RKO (cell line): Measurements from ENCODE around the gene FAM83G.
"Not testable (repeated sequence)": the region's sequence is repeated elsewhere in the genome, so short reads cannot be mapped to it uniquely, and the experiment has no call there.

Experiments used
- DNase-seq: peaks from one replicate; pipeline ENCODE4 v3.0.0-alpha.2; 2016; ENCODE audit warnings: low spot score

FAM83G gene

DNA sequence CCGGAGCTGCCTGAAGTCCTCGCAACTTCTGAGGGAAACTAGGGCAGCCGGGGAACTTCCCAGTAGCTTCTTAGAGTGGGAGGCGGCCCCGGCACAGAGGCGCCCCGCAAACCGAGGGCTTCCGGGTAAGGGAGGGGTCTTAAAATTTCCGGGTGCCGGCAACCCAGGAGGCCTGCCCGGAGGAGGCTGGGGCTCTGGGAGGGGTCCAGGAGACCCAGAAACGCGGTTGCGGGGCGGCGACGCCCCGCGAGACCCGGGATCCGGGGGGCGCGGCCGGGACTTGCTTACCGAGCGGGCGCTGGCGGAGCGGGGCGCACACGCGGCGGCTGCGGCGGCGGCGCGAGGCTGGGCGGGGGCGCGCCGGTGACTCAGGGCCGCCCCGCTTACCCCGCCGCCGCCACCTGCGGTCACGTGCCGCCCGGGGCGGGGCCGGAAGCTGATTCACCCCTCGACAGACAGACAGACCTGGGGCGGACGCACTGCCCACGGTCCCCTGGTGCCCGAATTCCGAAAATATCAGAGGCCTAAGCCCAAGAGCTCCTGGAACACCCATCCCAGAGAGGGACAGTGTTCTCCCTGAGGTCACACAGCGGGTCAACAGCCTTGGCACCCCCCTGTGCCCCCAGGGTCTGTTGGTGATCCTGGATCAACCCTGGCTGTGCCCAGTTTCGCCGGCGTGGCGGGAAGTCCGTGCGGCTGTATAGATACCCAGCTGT lies at the start of gene FAM83G:
Gene FAM83G (minus strand): TSS at position 344 of the 716 bp plus-strand sequence. CDS start 723 bp downstream, outside the sequence.
- DNase-seq, result peak; percentile 89

- not testable (repeated sequence) for DNase-seq
These were observed 44.3 kb upstream of the FAM83G start for GRCh38 chr17:19048826-19049225.

GRCh38 chr17:19047510-19047909 lies 42.9 kb upstream of the FAM83G start:
- not testable (repeated sequence) for DNase-seq

DNA sequence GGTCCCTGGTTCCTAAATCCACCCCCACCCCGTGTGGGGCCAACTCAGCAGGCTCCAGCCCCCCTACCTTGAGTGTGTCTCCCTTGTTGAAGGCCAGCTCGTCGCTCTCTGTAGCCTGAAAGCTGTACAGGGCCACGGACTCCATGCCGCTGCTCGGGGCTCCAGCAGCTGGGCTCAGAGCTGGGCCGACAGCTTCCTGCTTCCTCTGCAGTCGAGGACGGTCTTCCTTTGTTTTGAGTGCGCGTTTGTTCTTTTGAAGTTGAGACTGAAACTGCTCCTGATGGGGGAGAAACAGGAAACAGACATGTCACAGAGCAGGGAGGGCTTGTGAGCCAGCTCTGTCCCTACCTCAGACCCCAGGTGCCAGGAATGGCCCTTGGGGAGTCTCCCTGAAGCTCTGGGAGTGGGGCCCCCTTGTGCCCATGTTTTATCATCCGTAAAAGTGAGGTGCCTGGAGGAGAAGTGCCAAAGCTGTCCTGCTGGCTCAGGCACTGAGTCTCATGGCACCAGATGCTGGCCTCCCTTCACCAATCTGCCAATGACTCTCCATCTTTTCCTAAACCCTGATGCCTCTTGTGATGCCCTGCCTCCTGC lies 42.3 kb upstream of the FAM83G start, which contains the start of gene GRAP:
Gene GRAP (minus strand): TSS at position 176 of the 594 bp plus-strand sequence. CDS start 31 bp downstream, at position 145.
- not testable (repeated sequence) for DNase-seq

GRCh38 chr17:19044643-19045042 lies 40.1 kb upstream of the FAM83G start:
- not testable (repeated sequence) for DNase-seq

- not testable (repeated sequence) for DNase-seq
These were observed 38.5 kb upstream of the FAM83G start for GRCh38 chr17:19043032-19043431.

GRCh38 chr17:19042369-19042768 lies 37.8 kb upstream of the FAM83G start:
- DNase-seq, result not testable (repeated sequence)

GRCh38 chr17:19041871-19042270 lies 37.3 kb upstream of the FAM83G start:
- DNase-seq, result not testable (repeated sequence)

- DNase-seq, result not testable (repeated sequence)
These were observed 35.8 kb upstream of the FAM83G start for GRCh38 chr17:19040350-19040749.

- not testable (repeated sequence) for DNase-seq
These were observed 34.2 kb upstream of the FAM83G start for GRCh38 chr17:19038730-19039129.

DNA sequence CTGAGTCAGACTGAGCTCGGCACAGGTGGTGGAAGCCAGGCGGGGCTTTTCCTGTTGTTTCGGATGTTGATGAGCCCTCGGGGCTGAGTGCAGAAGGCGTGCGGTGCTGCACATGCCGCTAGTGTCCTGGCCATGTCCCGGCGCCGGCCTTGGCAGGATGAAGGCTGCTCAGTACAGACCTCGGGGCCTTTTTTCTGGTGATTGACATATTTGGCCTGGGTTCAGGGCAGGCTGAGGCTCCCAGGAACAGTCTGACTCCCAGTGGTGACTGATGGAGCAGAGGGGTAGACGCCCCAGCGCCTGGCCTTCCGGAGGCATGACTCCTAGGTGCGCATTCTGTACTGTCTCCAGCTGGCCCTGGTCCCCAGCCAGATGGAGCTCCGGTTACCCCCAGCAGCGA lies 33.4 kb upstream of the FAM83G start:
- not testable (repeated sequence) for DNase-seq

DNA sequence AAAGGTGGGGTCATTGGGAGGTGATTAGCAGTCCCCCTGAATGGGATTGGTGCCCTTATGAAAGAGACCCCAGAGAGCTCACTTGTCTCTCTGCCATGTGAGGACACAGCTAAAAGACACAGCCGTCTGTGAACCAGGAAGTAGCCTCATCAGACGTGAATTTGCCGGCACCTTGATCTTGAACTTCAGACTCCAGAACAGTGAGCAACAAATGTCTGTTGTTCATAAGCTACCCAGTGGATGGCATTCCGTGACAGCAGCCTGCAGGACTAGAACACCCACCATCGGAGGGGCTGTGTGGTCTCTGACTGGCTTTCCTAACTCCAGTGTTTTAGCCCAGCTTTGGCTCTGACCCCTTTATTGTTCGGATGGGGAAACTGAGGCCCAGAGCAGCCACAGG lies 33.0 kb upstream of the FAM83G start:
- DNase-seq, result not testable (repeated sequence)

GRCh38 chr17:19036186-19036585 lies 31.6 kb upstream of the FAM83G start:
- DNase-seq, result not testable (repeated sequence)

- DNase-seq, result not testable (repeated sequence)
These were observed 27.9 kb upstream of the FAM83G start for GRCh38 chr17:19032377-19032988.

DNA sequence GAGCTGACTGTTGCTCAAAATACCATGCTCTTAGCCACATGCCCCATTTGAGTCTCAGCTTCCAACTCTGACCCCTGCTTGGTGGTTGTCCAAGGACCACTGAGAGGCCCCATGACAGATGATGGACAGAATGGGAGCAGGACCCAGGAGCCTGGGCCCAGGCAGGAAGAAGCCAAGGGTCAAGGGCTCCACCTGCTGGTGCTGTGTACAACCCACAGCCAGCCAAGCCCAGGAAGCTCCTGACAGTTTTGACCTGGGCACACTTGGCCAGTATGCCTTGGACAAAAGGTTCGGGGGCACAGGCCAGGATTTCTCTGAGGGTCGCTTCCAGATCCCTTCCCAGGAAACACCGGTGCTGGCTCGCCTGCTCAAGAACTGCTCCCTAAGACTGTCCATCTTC lies 27.2 kb upstream of the FAM83G start:
- not testable (repeated sequence) for DNase-seq

- not testable (repeated sequence) for DNase-seq
These were observed 26.3 kb upstream of the FAM83G start for GRCh38 chr17:19030771-19031449.

GRCh38 chr17:19029740-19030139 lies 25.2 kb upstream of the FAM83G start:
- DNase-seq, result not testable (repeated sequence)

DNA sequence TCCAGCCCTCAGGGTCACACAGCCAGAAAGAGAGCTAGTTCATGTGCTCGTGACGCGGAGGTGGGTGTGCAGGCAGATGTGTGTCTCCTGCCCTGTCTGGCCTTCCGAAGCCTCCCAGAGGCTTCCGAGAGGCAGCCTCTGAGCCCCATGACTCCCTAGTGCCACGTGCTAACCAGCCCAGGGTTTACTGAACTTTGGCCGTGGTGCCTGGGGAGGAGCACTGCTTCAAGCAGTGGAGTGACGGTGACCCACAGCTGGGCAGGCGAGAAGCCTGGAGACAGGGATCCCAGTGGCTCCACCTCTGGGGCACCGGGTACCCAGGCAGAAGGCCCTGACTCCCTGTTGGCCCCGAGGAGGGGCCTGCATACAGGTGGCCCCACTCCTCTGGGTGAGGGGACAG lies 24.1 kb upstream of the FAM83G start:
- DNase-seq, result not testable (repeated sequence)

- DNase-seq, result peak; percentile 32
These were observed 19.8 kb upstream of the FAM83G start for GRCh38 chr17:19024101-19025078.

GRCh38 chr17:19023209-19023999 lies 18.8 kb upstream of the FAM83G start:
- DNase-seq, result no peak
